ENCODE measurements around the gene SPOUT1.

SPOUT1 gene

DNA sequence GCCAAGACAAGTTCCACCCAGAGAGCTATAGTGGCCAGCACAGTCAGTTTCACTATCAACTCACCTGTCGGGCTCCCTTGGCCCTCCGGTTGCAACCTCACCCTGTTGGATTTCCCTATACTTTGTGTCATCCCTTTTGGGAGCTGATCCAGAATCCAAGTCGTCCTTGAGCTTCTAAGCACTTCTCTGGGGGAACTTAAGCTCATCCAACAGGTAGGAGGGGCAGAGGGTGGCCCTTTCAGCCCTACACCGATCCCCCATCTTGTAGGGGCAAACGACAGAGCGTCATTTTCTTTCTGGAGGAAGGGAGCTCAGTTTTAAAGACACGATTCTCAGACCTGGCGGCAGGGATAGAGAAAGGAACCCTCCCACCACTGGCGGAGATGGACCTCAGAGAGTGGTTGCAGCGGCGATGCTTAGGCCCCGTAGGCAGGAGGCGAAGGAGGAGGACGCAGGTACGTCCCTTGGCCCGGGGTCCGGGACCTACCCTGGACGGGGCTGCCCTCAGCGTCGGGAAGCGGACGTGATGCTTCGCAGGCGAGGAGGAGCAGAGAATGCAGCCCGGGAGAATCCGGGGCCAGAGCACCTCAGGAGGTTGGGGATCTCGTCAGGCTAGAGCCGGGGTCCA, 58.4 kb downstream of the SPOUT1 start:
- peak in 3 of 4 experiments; percentile 18 to 40 (median 21) for DNase-seq

- no peak for DNase-seq
Measured at GRCh38 chr9:128770286-128771030, 59.1 kb downstream of the SPOUT1 start.

Data from suppressor macrophage (primary cell).